HepG2 (cell line): ENCODE data around the gene SRSF1.

Experiments
- CSRNP1 ChIP-seq: sonication (generic); formaldehyde crosslinking; IDR thresholded peaks from 2 replicates; pipeline ENCODE4 v1.8.1; 2023; ENCODE audit warnings: mild to moderate bottlenecking, missing genetic modification reagents
- CTCF ChIP-seq: sonication (generic); formaldehyde crosslinking; IDR thresholded peaks from 2 replicates; pipeline ENCODE4 v1.5.0; 2020; ENCODE audit warnings: mild to moderate bottlenecking, missing genetic modification reagents, moderate library complexity
- MED8 ChIP-seq: sonication (generic); formaldehyde crosslinking; IDR thresholded peaks from 2 replicates; pipeline ENCODE4 v1.8.1; 2023; ENCODE audit warnings: mild to moderate bottlenecking, missing genetic modification reagents; ENCODE audit not compliant: insufficient replicate concordance
- MXI1 ChIP-seq: IDR thresholded peaks from 3 replicates; pipeline ENCODE4 v1.6.1; 2012; ENCODE audit warnings: low read depth, low read length, inconsistent platforms, borderline replicate concordance
- PTBP1 ChIP-seq: fragments of 200-400 bp; formaldehyde crosslinking; IDR thresholded peaks from 2 replicates; pipeline ENCODE4 v1.6.1; 2018; ENCODE audit warnings: low read length, low read depth; ENCODE audit not compliant: poor library complexity, severe bottlenecking
- RAD21 ChIP-seq: fragments of 450-650 bp; formaldehyde crosslinking; IDR thresholded peaks from 2 replicates; pipeline ENCODE4 v1.5.0; 2020; ENCODE audit warnings: mild to moderate bottlenecking
- ZNF20 ChIP-seq: sonication (generic); formaldehyde crosslinking; IDR thresholded peaks from 2 replicates; pipeline ENCODE4 v1.4.0; 2020; ENCODE audit warnings: mild to moderate bottlenecking, moderate library complexity, missing genetic modification reagents
- ZNF274 ChIP-seq: sonication (generic); formaldehyde crosslinking; IDR thresholded peaks from 2 replicates; pipeline ENCODE4 v1.5.1; 2020; ENCODE audit warnings: mild to moderate bottlenecking, missing genetic modification reagents
- ZNF670 ChIP-seq: sonication (generic); formaldehyde crosslinking; IDR thresholded peaks from 2 replicates; pipeline ENCODE4 v1.8.0; 2022; ENCODE audit warnings: mild to moderate bottlenecking, missing genetic modification reagents, borderline replicate concordance
- TF ChIP-seq, protein P1 (sequence below): sonication (generic); formaldehyde crosslinking; IDR thresholded peaks from 2 replicates; pipeline ENCODE4 v1.4.0; 2020; ENCODE audit warnings: missing genetic modification reagents
- TF ChIP-seq, protein P2 (sequence below): sonication (generic); formaldehyde crosslinking; IDR thresholded peaks from 2 replicates; pipeline ENCODE4 v1.5.1; 2020; ENCODE audit warnings: missing genetic modification reagents, mild to moderate bottlenecking, borderline replicate concordance

DNA sequence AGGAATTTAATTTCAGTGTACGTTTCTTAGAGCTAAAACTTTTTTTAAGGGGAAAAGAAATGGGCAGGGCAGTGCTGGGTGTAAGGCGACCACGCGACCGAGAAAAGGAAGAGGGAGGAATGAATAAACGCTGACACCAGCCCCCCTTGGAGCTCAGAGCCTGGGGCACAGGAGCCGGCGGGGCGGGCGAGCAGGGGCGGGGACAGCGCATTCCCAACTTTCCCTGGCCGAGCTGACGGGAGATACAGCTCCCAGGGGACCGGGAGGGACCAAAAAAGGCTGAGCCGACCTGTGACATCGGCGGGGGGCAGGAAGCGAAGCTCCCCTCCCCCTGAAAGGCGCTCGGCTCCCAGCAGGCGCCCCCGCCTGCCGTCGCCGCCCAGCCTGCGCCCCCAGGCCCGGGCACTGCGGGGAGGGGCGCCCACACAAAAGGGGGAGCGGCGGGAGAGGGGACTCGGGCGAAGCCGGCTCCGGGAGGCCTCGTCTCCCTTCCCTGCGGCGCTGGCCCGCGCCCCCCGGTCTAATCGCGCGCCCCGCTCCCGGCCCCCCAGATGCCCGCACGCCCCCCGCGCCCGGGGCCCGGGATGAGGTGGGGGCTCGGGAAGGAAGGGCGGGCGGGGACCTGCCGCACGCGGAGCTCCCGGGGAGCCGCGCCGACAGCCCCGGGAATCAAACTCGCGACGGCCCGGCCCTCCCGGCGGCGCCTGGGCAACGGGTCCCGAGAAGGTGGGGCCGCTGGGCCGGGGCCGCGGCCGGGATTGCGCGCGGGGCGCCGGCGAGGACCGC lies 52.5 kb downstream of the SRSF1 start:
- TF ChIP-seq CTCF (CRISPR knock-in tag) (no peak), ZNF274 (no peak), MED8 (CRISPR knock-in tag) (no peak), ZNF670 (CRISPR knock-in tag) (0 out of 2 replicates have a peak, but pooled peaks have one; percentile 11), CSRNP1 (CRISPR knock-in tag) (0 out of 2 replicates have a peak, but pooled peaks have one; percentile 31), ZNF20 (CRISPR knock-in tag) (no peak), MXI1 (no peak), PTBP1 (no peak), RAD21 (CRISPR knock-in tag) (no peak)
- TF ChIP-seq, protein P1, sequence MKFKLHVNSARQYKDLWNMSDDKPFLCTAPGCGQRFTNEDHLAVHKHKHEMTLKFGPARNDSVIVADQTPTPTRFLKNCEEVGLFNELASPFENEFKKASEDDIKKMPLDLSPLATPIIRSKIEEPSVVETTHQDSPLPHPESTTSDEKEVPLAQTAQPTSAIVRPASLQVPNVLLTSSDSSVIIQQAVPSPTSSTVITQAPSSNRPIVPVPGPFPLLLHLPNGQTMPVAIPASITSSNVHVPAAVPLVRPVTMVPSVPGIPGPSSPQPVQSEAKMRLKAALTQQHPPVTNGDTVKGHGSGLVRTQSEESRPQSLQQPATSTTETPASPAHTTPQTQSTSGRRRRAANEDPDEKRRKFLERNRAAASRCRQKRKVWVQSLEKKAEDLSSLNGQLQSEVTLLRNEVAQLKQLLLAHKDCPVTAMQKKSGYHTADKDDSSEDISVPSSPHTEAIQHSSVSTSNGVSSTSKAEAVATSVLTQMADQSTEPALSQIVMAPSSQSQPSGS (CRISPR knock-in tag), result no peak
- TF ChIP-seq, protein P2, sequence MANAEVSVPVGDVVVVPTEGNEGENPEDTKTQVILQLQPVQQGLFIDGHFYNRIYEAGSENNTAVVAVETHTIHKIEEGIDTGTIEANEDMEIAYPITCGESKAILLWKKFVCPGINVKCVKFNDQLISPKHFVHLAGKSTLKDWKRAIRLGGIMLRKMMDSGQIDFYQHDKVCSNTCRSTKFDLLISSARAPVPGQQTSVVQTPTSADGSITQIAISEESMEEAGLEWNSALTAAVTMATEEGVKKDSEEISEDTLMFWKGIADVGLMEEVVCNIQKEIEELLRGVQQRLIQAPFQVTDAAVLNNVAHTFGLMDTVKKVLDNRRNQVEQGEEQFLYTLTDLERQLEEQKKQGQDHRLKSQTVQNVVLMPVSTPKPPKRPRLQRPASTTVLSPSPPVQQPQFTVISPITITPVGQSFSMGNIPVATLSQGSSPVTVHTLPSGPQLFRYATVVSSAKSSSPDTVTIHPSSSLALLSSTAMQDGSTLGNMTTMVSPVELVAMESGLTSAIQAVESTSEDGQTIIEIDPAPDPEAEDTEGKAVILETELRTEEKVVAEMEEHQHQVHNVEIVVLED (CRISPR knock-in tag), result no peak
